SK-N-SH (cell line): Measurements from ENCODE around the gene MYLK2. TPM values are rescaled to one million over a fixed set of nuclear protein-coding genes. Genes with fewer than 3 reads are reported as not detected.

Experiments
- CTCF ChIA-PET: fragments of 300-600, 350-600 bp; formaldehyde crosslinking; extraction: SDS; loops from one replicate; lab custom pipeline; 2021; lab: Yijun Ruan, JAX
- POLR2A ChIA-PET: fragments of 350-600 bp; sonication (Branson Sonifier 250); formaldehyde crosslinking; extraction: SDS; loops from one replicate; lab custom pipeline; 2020; ENCODE audit warnings: antibody characterized with exemption, inconsistent platforms; lab: Yijun Ruan, JAX
- DNase-seq: peaks from one replicate; pipeline ENCODE4 v3.0.0; 2012
- H2AFZ ChIP-seq: fragments of 200-600 bp; sonication (generic); 2 replicates; pipeline ENCODE4 v1.8.1; 2016; ENCODE audit warnings: antibody characterized with exemption, mild to moderate bottlenecking, low read depth
- H3F3A ChIP-seq: fragments of 200-600 bp; sonication (generic); replicated peaks from 2 replicates; pipeline ENCODE3; 2016; ENCODE audit warnings: antibody characterized with exemption, mild to moderate bottlenecking; ENCODE audit not compliant: insufficient read depth
- H3K27ac ChIP-seq, 2 experiments: fragments of 200-500 bp in 1 of 2; fragments of 200-600 bp in 1 of 2; sonication (Bioruptor generic) in 1 of 2; sonication (generic), shearing (Covaris generic) in 1 of 2; 2 replicates each; pipeline versions ENCODE4 v1.5.1 to v1.6.1; 2014 to 2016; ENCODE audit warnings: low read depth in 2 of 2, inconsistent platforms in 1 of 2, low read length in 1 of 2, mild to moderate bottlenecking in 1 of 2, mixed read lengths in 1 of 2
- H3K27me3 ChIP-seq: fragments of 200-600 bp; sonication (generic), shearing (Covaris generic); 2 replicates; pipeline ENCODE4 v1.6.1; 2016; ENCODE audit warnings: mixed run types; ENCODE audit not compliant: insufficient read depth
- H3K36me3 ChIP-seq, 2 experiments: fragments of 200-500 bp in 1 of 2; fragments of 200-600 bp in 1 of 2; sonication (Bioruptor generic) in 1 of 2; sonication (generic) in 1 of 2; replicated peaks in 1 of 2; 2 replicates each; pipeline versions ENCODE3 to v1.5.1; 2014 to 2016; ENCODE audit warnings: low read length in 1 of 2, mild to moderate bottlenecking in 1 of 2; ENCODE audit not compliant: insufficient read depth in 2 of 2, control insufficient read depth in 1 of 2
- H3K4me1 ChIP-seq, 2 experiments: fragments of 200-500 bp in 1 of 2; fragments of 200-600 bp in 1 of 2; sonication (Bioruptor generic) in 1 of 2; sonication (generic), shearing (Covaris generic) in 1 of 2; 2 replicates each; pipeline versions ENCODE4 v1.5.1 to v1.6.1; 2014 to 2016; ENCODE audit warnings: low read depth in 1 of 2, low read length in 1 of 2, mixed run types in 1 of 2; ENCODE audit not compliant: insufficient read depth in 2 of 2, control insufficient read depth in 1 of 2
- H3K4me2 ChIP-seq: fragments of 200-600 bp; sonication (generic), shearing (Covaris generic); 2 replicates; pipeline ENCODE4 v1.6.1; 2017; ENCODE audit warnings: mixed run types
- H3K4me3 ChIP-seq, 2 experiments: fragments of 200-500 bp in 1 of 2; fragments of 200-600 bp in 1 of 2; sonication (Bioruptor generic) in 1 of 2; sonication (generic), shearing (Covaris generic) in 1 of 2; 2 replicates each; pipeline versions ENCODE4 v1.5.1 to v1.8.1; 2014 to 2016; ENCODE audit warnings: low read depth in 2 of 2, inconsistent platforms in 1 of 2, low read length in 1 of 2, mild to moderate bottlenecking in 1 of 2, mixed read lengths in 1 of 2, moderate library complexity in 1 of 2
- H3K79me2 ChIP-seq: fragments of 200-600 bp; sonication (generic); 2 replicates; pipeline ENCODE4 v1.8.1; 2017; ENCODE audit warnings: mild to moderate bottlenecking; ENCODE audit not compliant: insufficient read depth
- H3K9ac ChIP-seq: fragments of 200-600 bp; sonication (generic); 2 replicates; pipeline ENCODE4 v1.6.1; 2017; ENCODE audit warnings: mixed run types
- H3K9me2 ChIP-seq: fragments of 200-600 bp; sonication (generic); 2 replicates; pipeline ENCODE4 v1.6.1; 2017; ENCODE audit warnings: mixed run types
- H3K9me3 ChIP-seq: fragments of 200-600 bp; sonication (generic); 2 replicates; pipeline ENCODE4 v1.6.1; 2017; ENCODE audit warnings: mixed run types, mild to moderate bottlenecking, moderate library complexity
- H4K20me1 ChIP-seq: fragments of 200-600 bp; sonication (generic); 2 replicates; pipeline ENCODE4 v1.6.1; 2017; ENCODE audit warnings: mild to moderate bottlenecking, mixed run types; ENCODE audit not compliant: insufficient read depth
- CTCF ChIP-seq: fragments of 200-600 bp; sonication (generic); IDR thresholded peaks from 2 replicates; pipeline ENCODE4 v1.6.1; 2017; ENCODE audit warnings: antibody characterized with exemption, mild to moderate bottlenecking, moderate library complexity
- ELF1 ChIP-seq: IDR thresholded peaks from 2 replicates; pipeline ENCODE4 v1.4.0; 2012
- EP300 ChIP-seq, 2 experiments: IDR thresholded peaks; 2 replicates each; pipeline versions ENCODE4 v1.4.0 to v1.6.1; 2012; ENCODE audit warnings: borderline replicate concordance in 1 of 2, low read depth in 1 of 2, low read length in 1 of 2
- FOSL2 ChIP-seq: IDR thresholded peaks from 2 replicates; pipeline ENCODE4 v1.4.0; 2012; ENCODE audit warnings: low read depth, mild to moderate bottlenecking, moderate library complexity, borderline replicate concordance
- FOXM1 ChIP-seq: IDR thresholded peaks from 2 replicates; pipeline ENCODE4 v1.4.0; 2012; ENCODE audit warnings: low read depth, mild to moderate bottlenecking
- GABPA ChIP-seq: IDR thresholded peaks from 2 replicates; pipeline ENCODE4 v1.4.0; 2012; ENCODE audit warnings: low read depth, mild to moderate bottlenecking
- GATA2 ChIP-seq: sonication (generic); formaldehyde crosslinking; IDR thresholded peaks from 2 replicates; pipeline ENCODE4 v1.5.0; 2020; ENCODE audit warnings: mild to moderate bottlenecking, missing genetic modification reagents
- MEF2A ChIP-seq: IDR thresholded peaks from 2 replicates; pipeline ENCODE4 v1.4.0; 2012; ENCODE audit warnings: low read depth, borderline replicate concordance
- NFIC ChIP-seq: IDR thresholded peaks from 2 replicates; pipeline ENCODE4 v1.4.0; 2012; ENCODE audit warnings: borderline replicate concordance
- NRF1 ChIP-seq: IDR thresholded peaks from 2 replicates; pipeline ENCODE4 v1.6.1; 2012; ENCODE audit warnings: low read depth, mild to moderate bottlenecking, low read length
- PBX3 ChIP-seq: IDR thresholded peaks from 2 replicates; pipeline ENCODE4; 2012
- POLR2AphosphoS5 ChIP-seq: IDR thresholded peaks from 2 replicates; pipeline ENCODE4 v1.6.1; 2012; ENCODE audit warnings: low read depth, low read length
- RCOR1 ChIP-seq: fragments of 150-350 bp; IDR thresholded peaks from 2 replicates; pipeline ENCODE4 v1.6.1; 2017; ENCODE audit warnings: antibody characterized with exemption, low read length
- REST ChIP-seq: IDR thresholded peaks from 2 replicates; pipeline ENCODE4 v1.6.1; 2012; ENCODE audit warnings: mild to moderate bottlenecking, low read depth, low read length, moderate library complexity
- RXRA ChIP-seq: IDR thresholded peaks from 2 replicates; pipeline ENCODE4 v1.4.0; 2012; ENCODE audit warnings: low read depth, mild to moderate bottlenecking, borderline replicate concordance
- SIN3A ChIP-seq: IDR thresholded peaks from 2 replicates; pipeline ENCODE4 v1.6.1; 2012; ENCODE audit warnings: low read depth, mild to moderate bottlenecking, low read length, moderate library complexity, borderline replicate concordance
- SMC3 ChIP-seq: IDR thresholded peaks from 2 replicates; pipeline ENCODE4 v1.6.1; 2012; ENCODE audit warnings: low read depth, low read length, improper control_type of control experiment
- TAF1 ChIP-seq: IDR thresholded peaks from 2 replicates; pipeline ENCODE4 v1.6.1; 2012; ENCODE audit warnings: low read depth, mild to moderate bottlenecking, low read length, moderate library complexity, borderline replicate concordance
- TCF12 ChIP-seq: IDR thresholded peaks from 2 replicates; pipeline ENCODE4 v1.4.0; 2012
- USF1 ChIP-seq: IDR thresholded peaks from 2 replicates; pipeline ENCODE4 v1.4.0; 2012; ENCODE audit warnings: low read depth, borderline replicate concordance
- USF2 ChIP-seq: fragments of 150-350 bp; IDR thresholded peaks from 2 replicates; pipeline ENCODE4 v1.6.1; 2017; ENCODE audit warnings: antibody characterized with exemption, low read length, low read depth, borderline replicate concordance
- WGBS: methylation state at CpG from one replicate; pipeline ENCODE4 v1.1.6; 2017; ENCODE audit warnings: low lambda C conversion rate; 5-methylcytosine and 5-hydroxymethylcytosine counted together
- polyA plus RNA-seq, 3 experiments: library from polyadenylated mRNA; depleted of rRNA; stranded (reverse); fragments of >200 nt; gene quantifications; 2 replicates each; pipeline ENCODE4 v1.2.3, GENCODE V29; 2012

The MYLK2 gene
- polyA plus RNA-seq, 1 of the 3 experiments (the other 2 are of a cell fraction), result 0.21 TPM

GRCh38 chr20:31872406-31872805, 53.2 kb downstream of the MYLK2 start:
- H3K4me1 ChIP-seq, result peaks cover 0 to 23% of the 10 kb centered on the region in 2 experiments; a peak in 1 of 4 replicates
- ChIA-PET CTCF (interaction anchor here (0.8 to 3.3 kb wide), 4 partner anchors 20 to 79 kb away, joined by 3 to 12 read pairs (median 7); partner anchors contain the start of genes FOXS1 and PDRG1), POLR2A (interaction anchor here (1.4 kb wide), 1 partner anchor 11 kb away, joined by 6 read pairs; no protein-coding TSS in a partner anchor)
- DNase-seq, result no peak
- H3K27ac ChIP-seq, result no peak overlapping the region
- H3K9me3 ChIP-seq, result peaks cover under 1% of the 10 kb centered on the region; the same call in 1 of the 2 replicates
- WGBS, result 92% methylated on average over 6 of the region's 6 CpGs
- TF ChIP-seq ELF1, result no peak
- TF ChIP-seq EP300 (IDR thresholded peaks at IDR 0.05; ENCODE audit: borderline replicate concordance in 1 of 2, low read depth in 1 of 2, low read length in 1 of 2), result no peak
- TF ChIP-seq USF2, result no peak
- TF ChIP-seq TAF1, result no peak
- no peak for TF ChIP-seq MEF2A
- TF ChIP-seq PBX3, result no peak
- TF ChIP-seq SMC3, result no peak
- no peaks in the 10 kb centered on the region for H4K20me1 ChIP-seq
- no peak overlapping the region for H3K9ac ChIP-seq
- no peak overlapping the region for H3K4me3 ChIP-seq
- H3K4me2 ChIP-seq, result no peak overlapping the region
- no peaks in the 10 kb centered on the region for H3K79me2 ChIP-seq
- no peaks in the 10 kb centered on the region for H3K27me3 ChIP-seq
- peaks cover 5% of the 10 kb centered on the region for H3F3A ChIP-seq
- no peaks in the 10 kb centered on the region for H3K9me2 ChIP-seq
- no peak overlapping the region for H2AFZ ChIP-seq
- H3K36me3 ChIP-seq, result no peaks in the 10 kb centered on the region

- DNase-seq, result no peak
- no peaks in the 10 kb centered on the region for H3K36me3 ChIP-seq
- H3F3A ChIP-seq, result peaks cover 7% of the 10 kb centered on the region
- no peak overlapping the region for H3K27ac ChIP-seq
- peaks cover 7% of the 10 kb centered on the region for H3K9me3 ChIP-seq
- no peak overlapping the region for H3K9ac ChIP-seq
- TF ChIP-seq SMC3, result no peak
- TF ChIP-seq REST, result no peak
- TF ChIP-seq FOXM1, result no peak
- TF ChIP-seq NRF1, result no peak
- no peak for TF ChIP-seq GATA2 (CRISPR knock-in tag)
- no peak for TF ChIP-seq SIN3A
- TF ChIP-seq FOSL2, result no peak
- TF ChIP-seq RCOR1, result no peak
- no peak for TF ChIP-seq RXRA
- TF ChIP-seq POLR2AphosphoS5, result no peak
- TF ChIP-seq EP300 (IDR thresholded peaks at IDR 0.05; ENCODE audit: borderline replicate concordance in 1 of 2, low read depth in 1 of 2, low read length in 1 of 2), result no peak
- no peak for TF ChIP-seq NFIC
- no peak for TF ChIP-seq GABPA
- TF ChIP-seq USF1, result no peak
- no peak for TF ChIP-seq TCF12
- no peak for TF ChIP-seq CTCF
- no peaks in the 10 kb centered on the region for H4K20me1 ChIP-seq
- ChIA-PET POLR2A (no interaction called here), CTCF (no interaction called here)
- H3K4me3 ChIP-seq, result no peak overlapping the region
- no peaks in the 10 kb centered on the region for H3K79me2 ChIP-seq
- H3K27me3 ChIP-seq, result no peaks in the 10 kb centered on the region
- H3K9me2 ChIP-seq, result no peaks in the 10 kb centered on the region
- H3K4me2 ChIP-seq, result no peak overlapping the region
- WGBS, result 87% methylated on average over 2 of the region's 2 CpGs
- no peak overlapping the region for H2AFZ ChIP-seq
- H3K4me1 ChIP-seq, result peaks cover 0 to 7% of the 10 kb centered on the region in 2 experiments; a peak in 1 of 4 replicates
These were observed 56.5 kb downstream of the MYLK2 start for GRCh38 chr20:31875671-31876070.
